HuH-7 (cell line): ENCODE measurements around the gene MET.

Source experiments
- DNase-seq: peaks from one replicate; pipeline ENCODE4 v3.0.0; 2011; ENCODE audit warnings: low spot score

The MET gene

GRCh38 chr7:116785843-116786242 is 113.8 kb downstream of the MET start:
- no peak for DNase-seq

- no peak for DNase-seq
These were observed 114.9 kb downstream of the MET start for GRCh38 chr7:116786791-116787443.

GRCh38 chr7:116787881-116788280 is 115.9 kb downstream of the MET start:
- no peak for DNase-seq

- DNase-seq, result no peak
These were observed 116.7 kb downstream of the MET start for GRCh38 chr7:116788572-116789197.

- no peak for DNase-seq
These were observed 118.0 kb downstream of the MET start for GRCh38 chr7:116790025-116790424.

- no peak for DNase-seq
These were observed 120.8 kb downstream of the MET start for GRCh38 chr7:116792813-116793212.

GRCh38 chr7:116793795-116794340 is 121.9 kb downstream of the MET start:
- DNase-seq, result no peak

- no peak for DNase-seq
These were observed 124.5 kb downstream of the MET start for GRCh38 chr7:116796471-116796870.

- DNase-seq, result no peak
These were observed 125.6 kb downstream of the MET start for GRCh38 chr7:116797612-116798011.

GRCh38 chr7:116798232-116798631 is 126.2 kb downstream of the MET start:
- no peak for DNase-seq

- DNase-seq, result no peak
These were observed 127.9 kb downstream of the MET start for GRCh38 chr7:116799916-116800315.

- no peak for DNase-seq
These were observed 128.6 kb downstream of the MET start for GRCh38 chr7:116800594-116800993.

GRCh38 chr7:116801092-116801710 is 129.2 kb downstream of the MET start:
- DNase-seq, result no peak

- no peak for DNase-seq
These were observed 130.2 kb downstream of the MET start for GRCh38 chr7:116802144-116802745.

- no peak for DNase-seq
These were observed 130.8 kb downstream of the MET start for GRCh38 chr7:116802746-116803152.

- DNase-seq, result no peak
These were observed 132.5 kb downstream of the MET start for GRCh38 chr7:116804471-116804870.

GRCh38 chr7:116805100-116805544 is 133.1 kb downstream of the MET start:
- DNase-seq, result no peak

- no peak for DNase-seq
These were observed 134.3 kb downstream of the MET start for GRCh38 chr7:116806046-116806944.

GRCh38 chr7:116807011-116807560 is 135.1 kb downstream of the MET start:
- no peak for DNase-seq

GRCh38 chr7:116809636-116810266 is 137.8 kb downstream of the MET start:
- DNase-seq, result no peak
